ENCODE measurements around the gene ZNF236. TPM values are rescaled to one million over a fixed set of nuclear protein-coding genes. Genes with fewer than 3 reads are reported as not detected.

ZNF236 gene
- total and polyA plus RNA-seq, 2 of the 8 experiments (the other 6 are each of a cell fraction or from before 2014, with no cell fraction given), result 6.7 to 14.5 TPM

DNA sequence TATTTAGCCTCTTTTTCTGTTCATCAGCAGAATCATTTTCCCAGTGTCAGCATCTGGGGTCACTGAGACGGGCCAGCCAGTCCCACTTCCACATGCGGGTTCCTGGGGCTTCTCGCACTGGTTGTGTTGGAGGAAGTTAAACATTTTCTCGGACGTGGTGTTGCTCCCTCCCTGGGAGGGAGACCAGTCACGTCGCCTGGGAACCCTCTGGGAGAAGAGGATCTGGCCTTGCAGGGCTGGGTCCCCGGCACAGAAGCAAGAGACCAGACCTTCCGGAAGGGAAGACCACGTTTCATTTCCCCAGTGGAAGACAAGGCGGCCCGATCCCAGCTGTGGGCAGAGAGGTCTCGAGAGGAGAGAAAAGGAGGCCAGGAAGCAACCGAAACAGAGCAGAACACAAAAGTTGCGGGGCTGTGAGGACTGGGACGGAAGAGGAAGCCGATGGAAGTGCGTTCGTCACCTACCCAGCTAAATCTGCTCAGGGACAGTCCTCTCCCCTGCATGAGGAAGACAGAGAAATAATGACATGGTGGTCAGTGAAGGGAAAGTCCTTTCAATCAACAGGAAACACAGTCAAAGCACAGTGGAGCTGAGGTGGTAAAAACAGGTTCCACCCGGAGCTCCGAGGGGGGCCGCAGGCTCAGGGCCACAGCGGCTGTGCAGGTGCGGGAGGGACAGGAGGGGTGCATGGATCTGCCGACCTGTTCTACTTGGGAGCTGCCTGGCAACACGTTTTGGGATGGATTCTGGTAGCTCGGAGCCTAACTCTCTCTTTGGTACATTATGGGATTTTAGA, 165.9 kb downstream of the ZNF236 start (continued):
- no peak for TF ChIP-seq JUND (IDR thresholded peaks at IDR 0.05; ENCODE audit: low read length)

All from H1 (cell line).